GM18508 (cell line): ENCODE data around the gene RIPPLY3.
"Not testable (repeated sequence)": the region's sequence is repeated elsewhere in the genome, so short reads cannot be mapped to it uniquely, and the experiment has no call there.

Experiments used
- ATAC-seq: cut with Tn5 transposase; IDR thresholded peaks from one replicate; pipeline ENCODE4 v1.9.1; 2021; ENCODE audit warnings: moderate number of reproducible peaks; ENCODE audit not compliant: insufficient read depth, unreplicated experiment

The RIPPLY3 gene

DNA sequence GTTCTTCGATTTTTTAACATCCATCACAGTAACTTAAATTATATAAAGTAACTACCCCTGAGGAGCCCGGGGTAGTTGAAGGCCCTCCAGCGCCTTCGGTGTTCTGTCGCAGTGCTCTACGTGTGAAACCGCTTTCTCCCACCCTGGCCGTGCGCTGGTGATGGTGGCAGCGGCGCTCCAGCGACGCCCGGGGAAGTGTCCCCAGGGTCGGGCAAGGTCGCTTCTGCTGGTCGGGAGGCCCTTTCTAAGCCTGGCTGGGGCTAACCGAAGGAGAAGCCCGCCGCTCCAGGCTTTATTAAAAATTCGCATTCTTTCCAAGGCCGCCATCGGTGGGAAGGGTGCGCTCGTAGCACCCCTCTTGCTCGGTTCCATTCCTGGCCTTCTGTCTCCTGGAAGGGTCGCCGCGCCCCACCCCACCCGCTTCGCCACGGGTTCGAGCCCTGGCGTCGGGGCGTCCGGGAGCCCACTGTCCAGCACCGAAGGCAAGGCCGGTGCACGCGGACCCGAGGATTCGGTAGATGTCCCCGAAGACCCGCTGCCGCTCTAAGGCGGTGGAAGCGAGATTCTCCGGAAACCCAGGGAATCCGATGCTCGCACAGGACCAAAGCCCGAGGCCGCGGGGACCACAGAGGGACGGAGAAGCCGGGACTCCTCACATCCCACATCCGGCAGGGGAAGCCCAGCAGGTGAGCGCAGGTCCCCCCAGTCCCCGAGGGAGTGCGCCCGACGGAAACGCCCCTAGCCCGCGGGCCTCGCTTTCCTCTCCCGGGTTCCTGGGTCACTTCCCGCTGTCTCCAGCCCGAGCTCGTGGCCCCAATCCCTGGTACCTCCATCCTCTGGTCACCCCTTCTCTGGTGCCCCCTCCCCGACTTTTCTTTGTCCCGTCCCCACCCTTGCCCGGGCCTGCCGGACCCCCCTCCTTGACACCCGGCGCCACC lies 685 bp upstream of the RIPPLY3 start:
- ATAC-seq, result no peak

DNA sequence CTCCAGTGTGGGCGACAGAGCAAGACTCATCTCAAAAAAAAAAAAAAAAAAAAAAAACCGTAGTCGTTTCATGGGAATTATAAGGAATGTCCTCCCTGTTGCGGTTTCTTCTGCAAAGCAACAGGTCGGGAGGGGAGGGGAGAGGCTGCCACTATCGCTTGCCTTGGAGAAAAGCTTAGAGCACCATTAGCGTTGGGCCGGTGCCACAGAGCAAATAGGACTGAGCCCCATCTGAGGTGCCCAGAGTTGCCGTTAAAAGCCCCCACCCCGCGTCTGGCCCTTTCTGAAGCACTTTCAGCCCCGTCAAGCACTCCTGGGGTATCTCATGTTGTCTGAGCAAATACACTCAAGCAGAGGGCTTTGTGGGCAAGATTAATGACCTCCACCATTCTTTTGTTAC lies 2.2 kb downstream of the RIPPLY3 start:
- no peak for ATAC-seq

DNA sequence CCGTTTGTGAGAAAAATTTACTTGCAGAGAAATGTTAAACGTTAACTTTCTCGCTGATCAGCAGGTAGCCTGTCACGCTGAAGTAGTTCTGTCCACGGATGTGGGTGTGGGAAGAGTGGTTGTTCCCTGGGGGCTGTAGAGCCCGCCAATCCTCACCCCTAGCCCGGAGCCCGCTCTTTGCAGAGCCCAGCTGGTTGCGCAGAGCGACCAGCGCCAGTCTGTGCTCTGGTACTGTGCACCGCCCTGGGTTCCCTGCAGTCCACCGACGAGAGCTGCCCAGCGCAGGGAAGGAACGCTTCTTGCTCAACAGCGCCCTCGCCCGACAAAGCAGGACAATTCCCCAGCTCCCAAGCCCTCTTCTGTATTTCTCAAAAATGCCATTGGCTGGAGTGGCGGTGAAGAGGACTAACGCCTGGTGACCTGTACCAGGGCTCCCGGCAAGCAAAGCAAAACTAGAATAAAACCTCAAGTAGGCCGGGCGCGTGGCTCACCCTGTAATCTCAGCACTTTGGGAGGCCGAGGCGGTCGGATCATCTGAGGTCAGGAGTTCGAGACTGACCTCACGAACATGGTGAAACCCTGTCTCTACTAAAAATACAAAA lies 3.3 kb downstream of the RIPPLY3 start:
- peak; percentile 88 for ATAC-seq

DNA sequence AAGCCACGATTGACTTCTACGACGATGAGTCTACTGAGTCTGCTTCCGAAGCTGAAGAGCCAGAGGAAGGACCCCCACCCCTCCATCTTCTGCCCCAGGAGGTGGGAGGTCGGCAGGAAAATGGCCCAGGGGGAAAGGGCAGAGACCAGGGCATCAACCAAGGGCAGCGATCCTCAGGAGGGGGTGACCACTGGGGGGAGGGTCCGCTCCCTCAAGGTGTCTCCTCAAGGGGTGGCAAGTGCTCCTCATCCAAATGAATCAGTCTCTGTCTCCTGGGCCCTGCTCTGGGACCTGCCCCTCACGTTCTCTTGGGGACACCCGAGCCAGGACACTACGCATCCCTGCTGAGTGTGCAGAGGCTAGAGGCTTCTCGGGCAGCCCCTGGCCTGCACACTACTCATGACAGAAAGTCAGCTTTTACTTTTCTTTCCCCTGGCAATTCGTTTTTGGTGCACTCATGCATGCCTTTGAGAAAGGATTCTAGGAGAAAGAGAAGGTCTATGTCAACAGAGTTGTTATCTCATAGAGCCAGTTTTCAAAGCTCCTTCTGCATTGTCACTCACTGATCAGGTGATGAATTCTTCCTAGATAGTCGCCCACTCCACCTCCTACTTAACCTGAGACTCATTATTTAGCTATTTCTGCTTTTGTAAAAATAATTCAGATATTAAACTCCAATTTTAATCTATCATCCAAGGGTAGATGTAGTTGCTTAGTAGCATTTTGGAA lies 11.6 kb downstream of the RIPPLY3 start:
- ATAC-seq, result no peak

DNA sequence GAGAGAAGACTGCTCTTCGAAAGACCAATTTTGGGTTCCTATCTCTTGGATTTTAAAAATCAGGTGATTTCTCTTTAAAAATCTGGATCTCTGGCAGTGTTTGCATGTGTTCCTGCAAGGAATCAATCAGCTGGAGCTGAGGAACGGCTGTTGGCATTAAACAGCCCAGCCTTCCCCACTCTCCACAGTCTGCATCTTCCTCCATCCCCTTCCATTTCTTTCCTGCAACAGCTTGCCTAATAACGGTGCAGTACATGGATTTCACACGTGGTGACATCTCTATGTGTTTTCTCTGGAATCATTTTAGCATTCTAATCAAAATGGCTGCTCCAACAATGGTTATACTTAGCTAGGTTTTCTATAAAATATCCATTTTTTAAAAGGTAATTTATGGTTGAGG lies 20.0 kb downstream of the RIPPLY3 start:
- no peak for ATAC-seq

DNA sequence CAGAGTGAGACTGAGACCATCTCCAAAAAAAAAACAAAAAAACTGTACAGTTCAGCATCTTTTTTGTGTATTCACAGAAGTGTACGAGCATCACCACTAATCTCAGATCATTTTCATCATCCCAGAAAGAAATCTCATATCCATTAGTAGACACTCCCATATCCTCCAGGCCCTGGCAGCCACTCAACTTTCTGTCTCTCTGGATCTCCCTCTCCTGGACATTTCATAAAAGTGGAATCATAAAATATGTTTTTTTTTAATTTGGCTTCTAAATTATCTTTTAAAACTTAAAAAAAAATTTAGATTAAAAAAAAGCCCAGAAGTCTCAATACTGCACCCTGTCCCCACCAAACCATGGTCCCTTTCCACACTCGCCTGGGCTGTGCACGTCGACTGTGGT lies 22.1 kb downstream of the RIPPLY3 start:
- ATAC-seq, result no peak

DNA sequence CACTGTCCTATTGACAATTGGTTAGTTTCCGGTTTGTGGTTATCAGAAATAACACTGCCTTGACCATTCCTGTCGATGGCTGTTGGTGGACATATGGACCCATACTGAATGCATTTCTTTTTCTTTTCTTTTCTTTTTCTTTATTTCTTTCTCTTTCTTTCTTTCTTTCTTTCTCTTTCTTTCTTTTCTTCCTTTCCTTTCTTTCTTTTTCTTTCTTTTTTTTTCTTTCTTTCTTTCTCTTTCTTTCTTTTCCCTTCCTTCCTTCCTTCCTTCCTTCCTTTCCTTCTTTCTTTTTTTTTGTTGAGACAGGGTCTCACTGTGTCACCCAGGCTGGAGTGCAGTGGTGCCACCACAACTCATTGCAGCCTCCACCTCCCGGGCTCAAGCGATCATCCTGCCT lies 24.4 kb downstream of the RIPPLY3 start:
- no peak for ATAC-seq

DNA sequence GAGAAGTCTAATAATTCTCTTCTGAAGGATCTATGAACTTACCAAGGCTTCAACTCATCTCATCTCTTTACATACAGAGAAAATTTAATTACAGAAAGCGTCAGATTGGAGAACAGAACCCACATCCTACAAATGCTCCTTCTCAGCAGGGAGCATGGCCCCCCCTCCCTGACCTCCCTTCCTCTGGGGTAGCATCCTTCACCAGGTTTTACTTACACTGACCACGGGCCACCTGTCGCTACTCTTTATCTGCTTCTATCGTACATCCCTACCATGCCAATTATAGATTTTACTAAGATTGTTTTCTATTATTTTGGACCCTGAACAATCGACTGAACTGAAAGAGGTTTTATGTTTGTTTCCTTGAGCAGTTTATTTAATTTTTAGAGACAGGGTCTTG lies 25.8 kb downstream of the RIPPLY3 start:
- no peak for ATAC-seq

DNA sequence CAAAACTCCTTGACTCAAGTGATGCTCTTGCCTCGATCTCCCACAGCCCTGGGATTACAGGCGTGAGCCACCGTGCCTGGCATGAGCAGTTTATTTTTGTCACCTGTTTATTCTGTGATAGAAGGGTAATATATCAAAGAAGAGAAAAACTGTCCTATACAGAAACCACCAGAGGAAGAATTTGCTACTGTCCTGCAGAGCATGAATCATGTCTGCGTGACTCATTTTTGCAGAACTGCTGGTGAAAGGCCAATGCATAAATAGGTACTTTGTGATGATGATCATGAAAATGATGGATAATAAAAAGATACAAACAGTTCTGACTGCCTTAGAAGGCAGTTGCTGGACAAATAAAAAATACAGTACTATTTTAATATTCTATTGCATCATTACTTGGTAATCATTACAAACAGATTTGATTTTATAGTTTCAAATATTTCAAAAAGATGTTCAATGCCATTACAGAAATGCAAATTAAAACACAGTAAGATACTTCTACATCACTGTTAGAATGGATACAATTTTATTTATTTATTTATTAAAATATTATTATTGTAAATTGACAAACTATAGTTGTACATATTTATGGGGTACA lies 26.5 kb downstream of the RIPPLY3 start:
- no peak for ATAC-seq

DNA sequence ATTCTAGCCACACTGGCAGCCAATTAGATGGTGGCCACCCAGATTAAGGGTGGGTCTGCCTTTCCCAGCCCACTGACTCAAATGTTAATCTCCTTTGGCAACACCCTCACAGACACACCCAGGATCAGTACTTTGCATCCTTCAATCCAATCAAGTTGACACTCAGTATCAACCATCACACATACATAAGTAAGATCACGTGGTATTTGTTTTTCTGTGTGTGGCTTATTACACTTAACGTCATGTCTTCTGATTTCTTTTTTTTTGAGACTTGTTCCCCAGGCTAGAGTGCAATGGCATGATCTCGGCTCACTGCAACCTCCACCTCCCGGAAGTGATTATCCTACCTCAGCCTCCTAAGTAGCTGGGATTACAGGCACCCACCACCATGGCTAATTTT lies 27.9 kb downstream of the RIPPLY3 start:
- not testable (repeated sequence) for ATAC-seq

DNA sequence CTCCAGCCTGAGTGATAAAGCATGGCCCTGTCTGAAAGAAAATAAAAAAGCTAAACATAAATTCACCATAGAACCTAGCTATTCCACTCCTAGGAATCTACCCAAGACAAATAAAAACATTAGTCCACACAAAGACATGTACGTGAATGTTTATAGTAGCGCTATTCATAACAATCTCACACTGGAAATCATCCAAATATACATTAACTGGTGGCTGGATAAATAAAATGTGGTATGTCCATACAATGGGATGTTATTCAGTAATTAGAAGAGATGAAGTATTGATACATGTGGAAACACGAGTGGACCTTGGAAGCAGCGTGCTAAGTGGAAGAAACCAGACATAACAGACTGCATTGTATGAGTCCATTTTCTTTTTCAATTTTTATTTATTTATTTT lies 29.7 kb downstream of the RIPPLY3 start:
- no peak for ATAC-seq

DNA sequence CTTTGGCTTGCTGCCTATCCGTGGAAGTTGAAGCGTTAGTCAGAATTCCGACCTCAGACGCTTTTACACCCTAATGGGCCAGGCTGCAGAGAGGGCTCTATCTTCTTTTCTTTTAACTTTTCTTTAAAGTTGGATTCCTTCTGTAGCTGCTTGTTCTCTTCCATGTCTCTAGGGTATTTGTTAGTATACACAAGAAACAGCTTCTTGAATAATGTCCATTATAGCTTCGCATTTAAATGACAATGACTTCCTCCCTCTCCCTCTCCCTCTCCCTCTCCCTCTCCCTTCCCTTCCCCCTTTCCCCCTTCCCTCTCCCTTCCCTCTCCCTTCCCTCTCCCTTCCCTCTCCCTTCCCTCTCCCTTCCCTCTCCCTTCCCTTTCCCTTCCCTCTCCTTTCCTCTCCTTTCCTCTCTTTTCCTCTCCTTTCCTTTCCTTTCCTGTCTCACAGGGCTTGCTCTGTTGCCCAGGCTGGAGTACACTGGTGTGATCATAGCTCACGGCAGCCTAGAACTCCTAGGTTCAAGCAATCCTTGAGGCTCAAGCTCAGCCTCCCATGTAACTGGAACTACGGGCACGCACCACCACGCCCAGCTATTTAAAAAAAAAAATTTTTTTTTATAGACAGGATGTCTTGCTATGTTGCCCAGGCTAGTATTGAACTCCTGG lies 33.0 kb downstream of the RIPPLY3 start:
- ATAC-seq, result no peak

DNA sequence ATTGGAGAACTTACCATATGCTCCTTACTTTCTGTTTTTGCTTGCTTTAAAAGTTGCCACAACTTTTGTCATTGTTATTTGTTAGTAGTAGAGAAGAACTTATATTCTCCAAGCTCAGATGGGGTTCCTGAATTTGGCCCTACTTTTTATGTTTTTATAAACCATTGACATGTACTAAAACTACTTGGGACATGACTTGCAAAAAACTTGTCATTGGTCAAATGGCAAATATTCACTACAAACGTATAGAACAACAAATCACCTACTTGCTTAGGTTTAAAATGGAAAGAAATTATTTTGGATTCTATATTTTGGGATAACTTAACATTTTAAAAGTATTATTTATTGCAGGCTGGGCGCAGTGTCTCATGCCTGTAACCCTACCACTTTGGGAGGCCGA lies 33.7 kb downstream of the RIPPLY3 start:
- ATAC-seq, result no peak

DNA sequence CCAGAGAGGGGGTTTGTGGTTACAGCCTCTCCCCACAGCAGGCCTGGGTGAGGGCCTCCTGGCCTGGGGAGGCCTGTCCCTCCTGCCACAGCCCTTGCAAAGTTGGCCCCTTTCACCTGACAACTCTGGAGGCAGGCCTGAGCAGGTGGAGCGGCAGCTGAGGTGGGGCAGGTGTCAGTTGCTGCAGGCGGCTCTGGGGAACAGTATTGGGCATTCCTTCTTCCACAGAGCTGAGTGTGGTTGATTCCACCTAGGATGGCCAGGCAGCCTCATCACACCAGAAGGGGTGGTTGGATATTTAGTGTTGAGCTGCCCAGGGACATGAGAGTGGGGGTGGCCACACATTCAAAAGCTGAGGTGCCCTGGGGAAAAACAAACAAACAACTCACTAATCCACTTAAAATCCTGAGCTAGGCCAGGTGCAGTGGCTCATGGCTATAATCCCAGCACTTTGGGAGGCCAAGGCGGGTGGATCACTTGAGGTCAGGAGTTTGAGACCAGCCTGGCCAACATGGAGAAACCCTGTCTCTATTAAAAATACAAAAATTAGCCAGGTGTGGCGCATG lies 35.3 kb downstream of the RIPPLY3 start:
- ATAC-seq, result no peak

DNA sequence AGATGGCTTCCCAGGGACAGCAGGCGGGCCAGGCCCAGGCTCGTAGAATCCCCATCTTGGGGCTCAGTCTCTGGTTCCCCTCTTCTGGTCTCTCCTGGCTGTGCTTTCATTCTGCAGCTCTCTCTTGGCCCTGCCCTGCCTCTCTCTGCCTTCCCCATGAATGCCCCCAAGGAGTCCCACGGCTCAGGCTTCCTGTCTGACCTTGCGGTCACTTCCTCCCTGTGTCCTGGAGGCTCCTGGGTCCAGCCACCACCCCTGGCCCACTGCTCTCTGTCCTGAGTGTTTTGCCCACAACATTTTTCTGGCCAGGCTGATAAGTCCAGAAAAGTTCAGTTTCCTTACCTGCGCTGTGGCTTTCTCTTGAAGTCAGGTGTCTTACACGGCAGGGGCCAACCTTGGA lies 37.3 kb downstream of the RIPPLY3 start:
- no peak for ATAC-seq

DNA sequence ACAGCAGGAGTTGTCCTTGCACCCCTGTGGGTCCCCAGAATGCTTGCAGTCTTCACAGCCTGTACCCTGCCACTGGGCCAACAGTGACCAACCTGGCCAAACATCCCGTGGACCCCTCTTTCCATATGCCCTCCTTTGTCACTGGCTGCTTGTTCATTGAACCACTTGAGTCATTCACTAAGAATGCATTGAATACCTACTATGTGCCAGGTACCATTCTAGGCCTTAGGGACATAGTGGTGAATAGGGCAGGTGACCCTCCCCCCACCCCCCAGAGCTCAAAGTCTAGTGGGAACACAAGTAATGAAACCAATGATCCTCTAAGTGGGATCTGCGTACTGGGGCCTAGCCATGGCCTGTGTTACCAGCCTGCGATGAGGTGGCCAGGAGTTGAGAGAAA lies 38.1 kb downstream of the RIPPLY3 start:
- ATAC-seq, result no peak

DNA sequence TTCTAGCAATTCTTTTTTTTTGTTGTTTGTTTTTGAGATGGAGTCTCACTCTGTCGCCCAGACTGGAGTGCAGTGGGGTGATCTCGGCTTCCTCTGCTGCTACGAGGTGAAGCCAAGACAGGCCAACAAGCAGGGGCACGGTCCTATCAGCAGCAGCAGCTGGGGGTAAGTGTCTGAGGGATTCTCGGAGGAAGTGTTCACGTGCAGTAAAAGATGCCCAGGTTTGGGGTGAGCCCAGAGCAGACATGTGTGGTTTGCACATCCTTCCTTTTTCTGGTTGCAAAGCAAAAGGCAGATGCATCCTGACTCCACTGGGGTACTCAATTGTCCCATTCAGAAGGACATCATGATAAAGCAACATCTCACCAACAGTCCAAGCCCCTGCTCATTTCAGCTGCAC lies 38.6 kb downstream of the RIPPLY3 start:
- ATAC-seq, result no peak

DNA sequence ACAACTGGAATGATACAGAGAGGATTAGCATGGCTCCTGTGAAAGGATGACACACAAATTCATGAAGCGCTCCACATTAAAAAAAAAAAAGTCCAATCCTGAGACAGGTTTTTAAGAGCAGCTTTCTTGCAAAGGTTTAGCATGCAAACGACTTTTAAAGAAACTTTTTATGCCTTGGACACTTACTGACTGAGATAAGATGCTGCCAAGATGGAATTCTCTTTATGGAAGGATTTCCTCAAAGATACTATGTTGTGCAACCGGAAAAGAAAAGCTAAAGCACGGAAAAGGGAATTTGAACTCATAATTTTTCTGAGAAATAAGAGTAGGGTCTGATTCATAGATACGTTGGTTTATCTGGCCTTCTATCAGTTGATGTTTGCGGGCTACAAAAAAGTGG lies 39.1 kb downstream of the RIPPLY3 start:
- no peak for ATAC-seq

DNA sequence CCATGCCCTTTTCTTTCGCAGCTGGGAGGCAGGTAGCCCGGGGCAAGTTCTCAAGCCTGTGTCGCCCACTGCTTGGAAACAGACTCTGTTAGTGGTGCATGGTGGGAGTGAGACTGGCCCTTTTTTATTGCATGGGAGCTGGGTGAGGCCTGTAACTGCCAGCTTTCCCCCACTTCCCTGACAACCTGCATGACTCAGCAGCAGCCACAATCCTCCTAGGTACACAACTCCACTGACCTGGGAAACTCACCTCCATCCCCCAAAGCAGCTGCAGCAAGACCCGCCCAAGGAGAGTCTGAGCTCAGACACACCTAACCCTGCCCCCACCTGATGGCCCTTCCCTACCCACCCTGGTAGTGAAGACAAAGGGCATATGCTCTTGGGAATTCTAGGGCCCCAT lies 40.6 kb downstream of the RIPPLY3 start:
- no peak for ATAC-seq

DNA sequence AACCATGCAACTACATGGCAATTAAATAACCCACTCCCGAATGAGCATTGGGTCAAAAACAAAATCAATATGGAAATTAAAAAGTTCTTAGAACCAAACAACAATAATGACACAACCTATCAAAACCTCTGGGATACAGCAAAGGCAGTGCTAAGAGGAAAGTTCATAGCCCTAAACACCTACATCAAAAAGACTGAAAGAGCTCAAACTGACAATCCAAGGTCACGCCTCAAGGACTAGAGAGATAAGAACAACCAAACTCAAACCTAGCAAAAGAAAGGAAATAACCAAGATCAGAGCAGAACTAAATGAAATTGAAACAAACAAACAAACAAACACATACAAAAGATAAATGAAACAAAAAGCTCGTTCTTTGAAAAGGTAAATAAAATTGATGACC lies 43.2 kb downstream of the RIPPLY3 start:
- not testable (repeated sequence) for ATAC-seq
